Activated CD8-positive, alpha-beta memory T cell treated with anti-CD3 and anti-CD28 coated beads for 36 hours (primary cell): ENCODE data around the gene PHF20. TPM values are rescaled to one million over a fixed set of nuclear protein-coding genes. Genes with fewer than 3 reads are reported as not detected.

ENCODE experiments used
- total RNA-seq, 2 experiments: library from RNA; stranded (reverse); gene quantifications; one replicate each; pipeline ENCODE4 v1.2.3, GENCODE V29; 2021

Gene PHF20
- total RNA-seq, 2 experiments from 2014 or later: 55.9 to 57.3 TPM

Other genes with a start within 250 kb of the PHF20 start
- gene C20orf173, start 242.4 kb upstream of the PHF20 start, total RNA-seq: not detected
- 100 to 1,000 TPM; 132 to 141 TPM for gene ERGIC3, start 229.9 kb upstream of the PHF20 start, total RNA-seq
- gene SPAG4, start 156.2 kb upstream of the PHF20 start, total RNA-seq: 1 to 10 TPM; 3.5 to 4.7 TPM
- gene CPNE1, start 107.1 kb upstream of the PHF20 start, total RNA-seq: 100 to 1,000 TPM; 255 to 267 TPM
- 100 to 1,000 TPM; 113 to 121 TPM for gene RBM12, start 107.1 kb upstream of the PHF20 start, total RNA-seq
- gene NFS1, start 72.7 kb upstream of the PHF20 start, total RNA-seq: 10 to 100 TPM; 38.9 to 42.7 TPM
- gene ROMO1, start 72.6 kb upstream of the PHF20 start, total RNA-seq: 100 to 1,000 TPM; 136 to 141 TPM
- 100 to 1,000 TPM; 303 to 307 TPM for gene RBM39, start 29.8 kb upstream of the PHF20 start, total RNA-seq
- gene SCAND1, start 182.5 kb downstream of the PHF20 start, total RNA-seq: 10 to 100 TPM; 45.0 to 47.2 TPM
- gene CNBD2, start 196.6 kb downstream of the PHF20 start, total RNA-seq: 1 to 10 TPM; 3.4 to 3.6 TPM